OCI-LY3 (cell line): Measurements from ENCODE around the gene KCNQ1.

ENCODE experiments used
- H2AFZ ChIP-seq: fragments of 200-600, 300-600 bp; shearing (Covaris generic); 2 replicates; pipeline ENCODE4 v1.6.0; 2014; ENCODE audit warnings: antibody characterized with exemption, low read depth, low read length
- H3K27ac ChIP-seq: fragments of 200-600, 300-600 bp; sonication (generic); 2 replicates; pipeline ENCODE4 v1.5.1; 2014; ENCODE audit warnings: mild to moderate bottlenecking, low read length, moderate library complexity, mixed read lengths
- H3K27me3 ChIP-seq: fragments of 200-600, 300-600 bp; sonication (generic); 2 replicates; pipeline ENCODE4 v1.6.1; 2014; ENCODE audit warnings: low read depth, low read length, mixed read lengths
- H3K36me3 ChIP-seq: fragments of 200-600, 300-600 bp; sonication (generic); replicated peaks from 2 replicates; pipeline ENCODE3; 2014; ENCODE audit warnings: low read depth, low read length, mixed read lengths
- H3K4me1 ChIP-seq: fragments of 300-600, 200-600 bp; sonication (generic); 2 replicates; pipeline ENCODE4 v1.6.1; 2014; ENCODE audit warnings: low read length, mixed read lengths
- H3K4me2 ChIP-seq: fragments of 200-600, 300-600 bp; sonication (generic); 2 replicates; pipeline ENCODE4 v1.6.1; 2014; ENCODE audit warnings: low read length, mixed read lengths
- H3K4me3 ChIP-seq: fragments of 300-600, 200-600 bp; sonication (generic); 2 replicates; pipeline ENCODE4 v1.5.1; 2014; ENCODE audit warnings: antibody characterized with exemption, mild to moderate bottlenecking, low read length, moderate library complexity
- H3K79me2 ChIP-seq: fragments of 300-600, 200-600 bp; shearing (Covaris generic); 2 replicates; pipeline ENCODE4 v1.6.1; 2014; ENCODE audit warnings: mild to moderate bottlenecking, low read length, mixed read lengths
- H3K9ac ChIP-seq: fragments of 300-600, 200-600 bp; shearing (Covaris generic); 2 replicates; pipeline ENCODE4 v1.6.0; 2014; ENCODE audit warnings: mild to moderate bottlenecking, low read length, moderate library complexity
- H3K9me3 ChIP-seq: fragments of 200-600, 300-600 bp; shearing (Covaris generic); 2 replicates; pipeline ENCODE4 v1.6.1; 2014; ENCODE audit warnings: low read length, mixed read lengths; ENCODE audit not compliant: insufficient read depth
- H4K20me1 ChIP-seq: fragments of 200-600, 300-600 bp; sonication (generic); 2 replicates; pipeline ENCODE4 v1.6.1; 2016; ENCODE audit warnings: low read length, mixed read lengths; ENCODE audit not compliant: insufficient read depth
- EZH2phosphoT487 ChIP-seq: fragments of 200-600 bp; shearing (Covaris generic); IDR thresholded peaks from 2 replicates; pipeline ENCODE4 v1.6.1; 2018; ENCODE audit warnings: antibody characterized with exemption, mixed run types, low read depth
- TF ChIP-seq, protein P1 (sequence below): fragments of 200-600, 300-600 bp; sonication (generic); IDR thresholded peaks from 2 replicates; pipeline ENCODE4 v1.5.1; 2014; ENCODE audit warnings: antibody characterized with exemption, low read length, low read depth

The KCNQ1 gene

GRCh38 chr11:2740275-2740940 is 295.6 kb downstream of the KCNQ1 start:
- Histone ChIP-seq H3K4me1 (no peaks in the 10 kb centered on the region), H3K27me3 (no peaks in the 10 kb centered on the region), H3K27ac (no peak overlapping the region), H3K9me3 (no peaks in the 10 kb centered on the region), H3K4me2 (no peak overlapping the region), H2AFZ (no peak overlapping the region), H3K36me3 (no peaks in the 10 kb centered on the region), H4K20me1 (no peaks in the 10 kb centered on the region), H3K9ac (no peak overlapping the region), H3K4me3 (no peak overlapping the region), H3K79me2 (no peaks in the 10 kb centered on the region)
- TF ChIP-seq EZH2phosphoT487 = no peak
- TF ChIP-seq, protein P1, sequence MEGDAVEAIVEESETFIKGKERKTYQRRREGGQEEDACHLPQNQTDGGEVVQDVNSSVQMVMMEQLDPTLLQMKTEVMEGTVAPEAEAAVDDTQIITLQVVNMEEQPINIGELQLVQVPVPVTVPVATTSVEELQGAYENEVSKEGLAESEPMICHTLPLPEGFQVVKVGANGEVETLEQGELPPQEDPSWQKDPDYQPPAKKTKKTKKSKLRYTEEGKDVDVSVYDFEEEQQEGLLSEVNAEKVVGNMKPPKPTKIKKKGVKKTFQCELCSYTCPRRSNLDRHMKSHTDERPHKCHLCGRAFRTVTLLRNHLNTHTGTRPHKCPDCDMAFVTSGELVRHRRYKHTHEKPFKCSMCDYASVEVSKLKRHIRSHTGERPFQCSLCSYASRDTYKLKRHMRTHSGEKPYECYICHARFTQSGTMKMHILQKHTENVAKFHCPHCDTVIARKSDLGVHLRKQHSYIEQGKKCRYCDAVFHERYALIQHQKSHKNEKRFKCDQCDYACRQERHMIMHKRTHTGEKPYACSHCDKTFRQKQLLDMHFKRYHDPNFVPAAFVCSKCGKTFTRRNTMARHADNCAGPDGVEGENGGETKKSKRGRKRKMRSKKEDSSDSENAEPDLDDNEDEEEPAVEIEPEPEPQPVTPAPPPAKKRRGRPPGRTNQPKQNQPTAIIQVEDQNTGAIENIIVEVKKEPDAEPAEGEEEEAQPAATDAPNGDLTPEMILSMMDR = no peak

DNA sequence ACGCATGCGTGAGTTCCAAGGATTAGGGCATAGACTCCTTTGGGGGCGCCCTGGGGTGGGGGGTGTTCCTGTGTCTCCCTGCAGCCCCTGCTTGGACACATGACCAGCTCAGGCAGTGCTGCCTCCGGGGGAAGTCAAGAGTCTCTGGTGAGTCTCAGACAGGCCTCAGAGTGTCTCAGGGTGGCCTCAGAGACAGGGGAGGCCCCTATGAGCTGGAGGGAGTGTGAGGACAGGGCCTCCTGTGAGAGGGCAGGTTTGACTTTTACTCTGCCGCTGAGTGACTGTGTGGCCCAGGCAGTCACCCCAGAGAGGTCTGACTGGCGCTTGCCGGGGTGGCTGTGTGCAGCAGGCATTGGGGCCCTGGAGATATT is 296.2 kb downstream of the KCNQ1 start:
- no peaks in the 10 kb centered on the region for H3K27me3 ChIP-seq
- no peaks in the 10 kb centered on the region for H3K36me3 ChIP-seq
- H3K4me1 ChIP-seq = no peaks in the 10 kb centered on the region
- H3K4me3 ChIP-seq = no peak overlapping the region
- no peak overlapping the region for H2AFZ ChIP-seq
- TF ChIP-seq EZH2phosphoT487 = no peak
- TF ChIP-seq, protein P1 = no peak
- no peaks in the 10 kb centered on the region for H3K9me3 ChIP-seq
- no peak overlapping the region for H3K4me2 ChIP-seq
- no peaks in the 10 kb centered on the region for H4K20me1 ChIP-seq
- H3K9ac ChIP-seq = no peak overlapping the region
- no peaks in the 10 kb centered on the region for H3K79me2 ChIP-seq
- no peak overlapping the region for H3K27ac ChIP-seq

DNA sequence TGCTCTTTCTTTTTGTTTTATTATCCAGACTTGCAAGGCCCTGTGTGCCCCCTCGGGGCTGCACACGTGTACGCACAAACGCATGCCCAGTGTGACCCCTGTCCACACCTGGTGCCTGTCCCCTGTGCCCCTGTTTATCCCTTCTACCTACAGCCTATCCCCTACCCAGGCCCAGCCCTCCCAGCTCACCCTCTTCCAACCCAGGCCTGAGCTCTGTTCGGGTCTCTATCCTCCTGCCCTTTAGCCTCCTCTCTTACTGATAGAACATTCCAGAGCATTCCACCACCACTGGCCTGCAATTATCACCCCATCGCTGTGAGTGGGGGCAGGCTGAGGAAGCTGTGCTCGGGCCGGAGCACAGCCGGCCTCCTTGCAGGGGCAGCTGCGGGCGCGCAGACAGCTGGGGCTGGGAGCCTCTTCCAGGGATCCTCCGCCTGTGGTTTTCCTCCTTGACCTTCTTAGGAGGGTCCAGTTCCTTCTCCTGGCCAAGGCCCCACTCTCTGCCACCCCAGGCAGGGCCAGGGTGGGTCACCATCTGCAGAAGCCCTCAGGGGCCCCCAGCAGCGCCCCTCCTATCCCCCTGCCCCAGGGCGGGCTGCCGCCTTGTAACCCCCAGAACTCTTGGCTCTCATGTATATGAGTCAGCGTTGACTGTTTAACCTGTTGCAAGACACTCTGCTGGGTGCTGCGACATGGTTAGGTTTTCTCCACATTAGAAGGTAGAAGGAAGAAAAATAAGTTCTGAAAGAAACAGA is 296.7 kb downstream of the KCNQ1 start:
- H3K9ac ChIP-seq = no peak overlapping the region
- no peaks in the 10 kb centered on the region for H4K20me1 ChIP-seq
- H2AFZ ChIP-seq = no peak overlapping the region
- TF ChIP-seq EZH2phosphoT487 = no peak
- TF ChIP-seq, protein P1 = no peak
- no peak overlapping the region for H3K4me3 ChIP-seq
- H3K4me2 ChIP-seq = no peak overlapping the region
- H3K79me2 ChIP-seq = no peaks in the 10 kb centered on the region
- H3K4me1 ChIP-seq = no peaks in the 10 kb centered on the region
- H3K27ac ChIP-seq = no peak overlapping the region
- H3K36me3 ChIP-seq = no peaks in the 10 kb centered on the region
- no peaks in the 10 kb centered on the region for H3K27me3 ChIP-seq
- no peaks in the 10 kb centered on the region for H3K9me3 ChIP-seq

DNA sequence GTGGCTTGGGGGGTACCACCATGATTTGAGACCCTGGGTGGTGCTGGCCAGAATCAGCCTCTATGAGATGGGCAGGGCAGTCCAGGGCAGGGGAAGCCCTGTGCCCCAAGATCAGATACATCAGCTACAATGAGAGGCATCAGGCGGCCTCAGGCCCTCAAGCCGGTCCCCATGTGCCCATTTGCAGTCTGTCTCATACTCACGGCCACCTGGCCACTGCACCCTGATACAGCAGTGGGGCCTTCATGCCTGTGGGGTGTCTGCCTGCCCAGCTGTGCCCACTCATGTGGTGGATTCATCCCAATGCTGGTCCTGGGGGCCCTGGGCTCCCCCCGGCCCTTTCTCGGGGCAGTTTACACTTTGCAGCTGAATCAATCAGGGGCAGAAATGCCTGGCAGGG is 297.4 kb downstream of the KCNQ1 start:
- no peak overlapping the region for H3K4me2 ChIP-seq
- TF ChIP-seq, protein P1 = no peak
- no peak for TF ChIP-seq EZH2phosphoT487
- no peaks in the 10 kb centered on the region for H3K36me3 ChIP-seq
- no peak overlapping the region for H3K27ac ChIP-seq
- H3K9me3 ChIP-seq = no peaks in the 10 kb centered on the region
- H2AFZ ChIP-seq = no peak overlapping the region
- no peaks in the 10 kb centered on the region for H4K20me1 ChIP-seq
- H3K9ac ChIP-seq = no peak overlapping the region
- no peak overlapping the region for H3K4me3 ChIP-seq
- no peaks in the 10 kb centered on the region for H3K4me1 ChIP-seq
- no peaks in the 10 kb centered on the region for H3K79me2 ChIP-seq
- no peaks in the 10 kb centered on the region for H3K27me3 ChIP-seq
